Stimulated activated CD8-positive, alpha-beta memory T cell treated with anti-CD3 and anti-CD28 coated beads, Interleukin-4, amount 100 ng/mL, for 1 hour (primary cell): ENCODE results near the gene PLXND1.

Experiments
- DNase-seq, 2 donors: peaks; one replicate each; pipeline ENCODE4 v3.0.0-alpha.2; 2020; ENCODE audit warnings: low read depth in 2 of 2, low spot score in 1 of 2

Gene PLXND1

DNA sequence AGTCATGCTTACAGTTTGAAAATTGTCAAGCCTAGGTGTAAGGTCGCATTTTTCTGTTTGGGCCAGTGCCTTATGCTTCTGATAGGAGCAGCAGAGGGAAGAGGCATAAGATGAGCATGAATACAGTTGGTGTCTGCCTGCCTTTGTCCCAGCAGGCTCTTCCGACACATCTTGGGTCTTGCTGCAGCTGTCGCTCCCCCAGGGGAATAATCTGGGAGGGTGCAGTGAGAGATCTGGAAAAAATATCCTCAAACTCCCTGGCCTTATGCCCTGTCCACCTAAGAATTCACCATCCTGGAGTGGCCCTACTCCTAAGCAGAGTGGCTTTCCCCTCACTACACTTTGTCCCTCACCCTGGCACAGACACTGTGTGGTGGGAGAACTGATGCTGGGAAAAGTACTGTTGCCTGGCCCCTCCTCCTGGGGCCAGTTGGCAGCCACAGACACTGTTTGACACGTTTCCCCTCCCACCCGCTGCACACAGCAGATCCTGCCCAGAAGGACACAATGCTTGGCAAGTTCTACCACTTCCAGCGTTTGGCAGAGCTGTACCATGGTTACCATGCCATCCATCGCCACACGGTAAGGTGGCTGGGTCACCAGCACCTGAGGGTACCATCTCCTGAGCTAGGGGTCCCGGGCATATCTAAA is 99.2 kb downstream of the PLXND1 start:
- DNase-seq, result no peak

- no peak for DNase-seq
Measured at GRCh38 chr3:129506231-129506742, 100.2 kb downstream of the PLXND1 start.

DNA sequence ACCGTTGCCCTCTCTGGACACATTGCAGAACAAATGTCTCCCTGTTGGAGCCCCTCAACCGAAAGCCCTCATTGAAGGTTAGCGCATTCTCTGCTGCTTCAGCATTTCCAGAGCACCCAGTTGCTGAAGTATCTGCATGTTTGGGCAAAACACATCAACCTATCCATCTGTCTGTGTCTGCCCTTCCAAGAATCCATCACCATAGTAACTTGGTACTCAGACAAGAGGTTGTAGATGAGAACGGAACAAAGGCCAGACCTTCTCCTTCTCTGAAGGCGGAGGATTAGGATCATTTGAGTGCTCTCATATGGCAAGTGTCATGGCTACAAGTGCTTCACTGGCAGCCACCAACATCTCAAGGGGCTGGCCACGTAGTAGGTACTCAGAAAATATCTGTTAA is 101.1 kb downstream of the PLXND1 start:
- no peak for DNase-seq
